ENCODE measurements around the gene DSTN.

DNA sequence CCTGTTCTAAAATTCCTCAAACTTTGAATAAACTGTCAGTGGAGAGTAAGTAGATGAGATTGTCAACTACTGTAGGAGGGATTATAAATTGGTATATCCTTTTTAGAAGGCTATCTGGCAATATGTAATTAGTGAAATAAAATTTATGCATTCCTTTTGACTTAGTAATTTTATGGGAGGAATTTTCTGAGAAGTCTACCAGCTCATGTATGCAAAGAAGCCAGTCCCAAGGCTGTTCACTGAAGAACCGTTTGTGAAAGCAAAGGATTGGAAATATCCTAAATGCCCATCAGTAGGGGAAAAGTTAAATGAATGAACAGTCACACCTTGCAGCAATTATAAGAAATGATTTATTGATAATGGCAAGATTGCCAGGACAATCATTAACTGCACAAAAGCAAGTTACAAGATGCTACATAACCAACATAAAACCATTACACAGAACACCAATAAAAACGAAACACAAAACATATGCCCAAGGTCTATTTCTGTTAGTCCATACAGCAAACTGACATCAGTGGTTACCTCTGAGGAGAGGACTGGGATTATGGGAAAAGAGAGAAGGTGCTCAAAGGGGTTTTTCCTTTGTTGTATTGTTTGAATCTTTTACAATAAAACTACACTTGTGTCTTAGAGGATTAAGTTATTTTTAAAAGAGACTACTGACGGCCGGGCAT lies 4.6 kb upstream of the DSTN start:
- TF ChIP-seq, protein P1, sequence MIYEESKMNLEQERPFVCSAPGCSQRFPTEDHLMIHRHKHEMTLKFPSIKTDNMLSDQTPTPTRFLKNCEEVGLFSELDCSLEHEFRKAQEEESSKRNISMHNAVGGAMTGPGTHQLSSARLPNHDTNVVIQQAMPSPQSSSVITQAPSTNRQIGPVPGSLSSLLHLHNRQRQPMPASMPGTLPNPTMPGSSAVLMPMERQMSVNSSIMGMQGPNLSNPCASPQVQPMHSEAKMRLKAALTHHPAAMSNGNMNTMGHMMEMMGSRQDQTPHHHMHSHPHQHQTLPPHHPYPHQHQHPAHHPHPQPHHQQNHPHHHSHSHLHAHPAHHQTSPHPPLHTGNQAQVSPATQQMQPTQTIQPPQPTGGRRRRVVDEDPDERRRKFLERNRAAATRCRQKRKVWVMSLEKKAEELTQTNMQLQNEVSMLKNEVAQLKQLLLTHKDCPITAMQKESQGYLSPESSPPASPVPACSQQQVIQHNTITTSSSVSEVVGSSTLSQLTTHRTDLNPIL (CRISPR knock-in tag; IDR thresholded peaks at IDR 0.05; ENCODE audit: low read depth): no peak
- TF ChIP-seq, protein P2, sequence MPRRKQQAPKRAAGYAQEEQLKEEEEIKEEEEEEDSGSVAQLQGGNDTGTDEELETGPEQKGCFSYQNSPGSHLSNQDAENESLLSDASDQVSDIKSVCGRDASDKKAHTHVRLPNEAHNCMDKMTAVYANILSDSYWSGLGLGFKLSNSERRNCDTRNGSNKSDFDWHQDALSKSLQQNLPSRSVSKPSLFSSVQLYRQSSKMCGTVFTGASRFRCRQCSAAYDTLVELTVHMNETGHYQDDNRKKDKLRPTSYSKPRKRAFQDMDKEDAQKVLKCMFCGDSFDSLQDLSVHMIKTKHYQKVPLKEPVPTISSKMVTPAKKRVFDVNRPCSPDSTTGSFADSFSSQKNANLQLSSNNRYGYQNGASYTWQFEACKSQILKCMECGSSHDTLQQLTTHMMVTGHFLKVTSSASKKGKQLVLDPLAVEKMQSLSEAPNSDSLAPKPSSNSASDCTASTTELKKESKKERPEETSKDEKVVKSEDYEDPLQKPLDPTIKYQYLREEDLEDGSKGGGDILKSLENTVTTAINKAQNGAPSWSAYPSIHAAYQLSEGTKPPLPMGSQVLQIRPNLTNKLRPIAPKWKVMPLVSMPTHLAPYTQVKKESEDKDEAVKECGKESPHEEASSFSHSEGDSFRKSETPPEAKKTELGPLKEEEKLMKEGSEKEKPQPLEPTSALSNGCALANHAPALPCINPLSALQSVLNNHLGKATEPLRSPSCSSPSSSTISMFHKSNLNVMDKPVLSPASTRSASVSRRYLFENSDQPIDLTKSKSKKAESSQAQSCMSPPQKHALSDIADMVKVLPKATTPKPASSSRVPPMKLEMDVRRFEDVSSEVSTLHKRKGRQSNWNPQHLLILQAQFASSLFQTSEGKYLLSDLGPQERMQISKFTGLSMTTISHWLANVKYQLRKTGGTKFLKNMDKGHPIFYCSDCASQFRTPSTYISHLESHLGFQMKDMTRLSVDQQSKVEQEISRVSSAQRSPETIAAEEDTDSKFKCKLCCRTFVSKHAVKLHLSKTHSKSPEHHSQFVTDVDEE (CRISPR knock-in tag; IDR thresholded peaks at IDR 0.05): no peak
- no peak for TF ChIP-seq ZFP30 (CRISPR knock-in tag; IDR thresholded peaks at IDR 0.05)
- TF ChIP-seq TCF4 (CRISPR knock-in tag; IDR thresholded peaks at IDR 0.05; ENCODE audit: borderline replicate concordance): no peak
- TF ChIP-seq ISL1 (CRISPR knock-in tag; IDR thresholded peaks at IDR 0.05): peak; percentile 82
- no peak for TF ChIP-seq ZFP3 (CRISPR knock-in tag; IDR thresholded peaks at IDR 0.05)
- no peak for TF ChIP-seq OSR1 (CRISPR knock-in tag; IDR thresholded peaks at IDR 0.05)
- TF ChIP-seq POU6F1 (CRISPR knock-in tag; IDR thresholded peaks at IDR 0.05; ENCODE audit: borderline replicate concordance, low read depth): no peak
- no peak for TF ChIP-seq ESRRG (CRISPR knock-in tag; IDR thresholded peaks at IDR 0.05)
- TF ChIP-seq ZNF8 (CRISPR knock-in tag; IDR thresholded peaks at IDR 0.05): no peak
- no peak for TF ChIP-seq TOX (CRISPR knock-in tag; IDR thresholded peaks at IDR 0.05; ENCODE audit: borderline replicate concordance)
- TF ChIP-seq CSRNP3 (CRISPR knock-in tag; IDR thresholded peaks at IDR 0.05): no peak
- no peak for TF ChIP-seq BACH2 (CRISPR knock-in tag; IDR thresholded peaks at IDR 0.05; ENCODE audit: borderline replicate concordance)
- no peak for TF ChIP-seq RARB (CRISPR knock-in tag; IDR thresholded peaks at IDR 0.05)
